Lower leg skin (tissue), 3 donors: ENCODE results near the gene ANKRD33B.

Experiments
- POLR2A ChIP-seq, 2 donors: fragments of 450-650 bp; IDR thresholded peaks; one replicate each; pipeline ENCODE4 v1.6.1; 2016 to 2017; ENCODE audit warnings: antibody characterized with exemption in 2 of 2, mild to moderate bottlenecking in 1 of 2, moderate library complexity in 1 of 2
- TF ChIP-seq, protein P1 (sequence below), 3 donors: fragments of 450-650 bp; IDR thresholded peaks; one replicate each; pipeline ENCODE4 v1.5.1; 2016; ENCODE audit warnings: antibody characterized with exemption in 3 of 3, mild to moderate bottlenecking in 3 of 3, moderate library complexity in 2 of 3

- TF ChIP-seq, protein P1, sequence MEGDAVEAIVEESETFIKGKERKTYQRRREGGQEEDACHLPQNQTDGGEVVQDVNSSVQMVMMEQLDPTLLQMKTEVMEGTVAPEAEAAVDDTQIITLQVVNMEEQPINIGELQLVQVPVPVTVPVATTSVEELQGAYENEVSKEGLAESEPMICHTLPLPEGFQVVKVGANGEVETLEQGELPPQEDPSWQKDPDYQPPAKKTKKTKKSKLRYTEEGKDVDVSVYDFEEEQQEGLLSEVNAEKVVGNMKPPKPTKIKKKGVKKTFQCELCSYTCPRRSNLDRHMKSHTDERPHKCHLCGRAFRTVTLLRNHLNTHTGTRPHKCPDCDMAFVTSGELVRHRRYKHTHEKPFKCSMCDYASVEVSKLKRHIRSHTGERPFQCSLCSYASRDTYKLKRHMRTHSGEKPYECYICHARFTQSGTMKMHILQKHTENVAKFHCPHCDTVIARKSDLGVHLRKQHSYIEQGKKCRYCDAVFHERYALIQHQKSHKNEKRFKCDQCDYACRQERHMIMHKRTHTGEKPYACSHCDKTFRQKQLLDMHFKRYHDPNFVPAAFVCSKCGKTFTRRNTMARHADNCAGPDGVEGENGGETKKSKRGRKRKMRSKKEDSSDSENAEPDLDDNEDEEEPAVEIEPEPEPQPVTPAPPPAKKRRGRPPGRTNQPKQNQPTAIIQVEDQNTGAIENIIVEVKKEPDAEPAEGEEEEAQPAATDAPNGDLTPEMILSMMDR (IDR thresholded peaks at IDR 0.05), result no peak
- TF ChIP-seq POLR2A (IDR thresholded peaks at IDR 0.05), result no peak
These were observed 26.8 kb upstream of the ANKRD33B start for GRCh38 chr5:10536931-10537579.
